NB4 (cell line): ENCODE results near the gene RPRD2.

Experiments used
- DNase-seq: peaks from one replicate; pipeline ENCODE4 v3.0.0; 2010; ENCODE audit warnings: low read depth
- H3K4me3 ChIP-seq: one replicate; pipeline ENCODE4 v1.5.1; 2011; ENCODE audit warnings: mild to moderate bottlenecking, low read depth, low read length, moderate library complexity
- CTCF ChIP-seq: IDR thresholded peaks from one replicate; pipeline ENCODE4 v1.5.1; 2012; ENCODE audit warnings: low read depth, low read length
- MAX ChIP-seq: IDR thresholded peaks from 2 replicates; pipeline ENCODE4 v1.6.1; 2011; ENCODE audit warnings: low read depth, low read length
- MYC ChIP-seq: IDR thresholded peaks from 2 replicates; pipeline ENCODE4 v1.6.1; 2011; ENCODE audit warnings: low read depth, low read length
- POLR2A ChIP-seq: IDR thresholded peaks from 2 replicates; pipeline ENCODE4 v1.6.1; 2011; ENCODE audit warnings: mild to moderate bottlenecking; ENCODE audit not compliant: insufficient read length; ENCODE audit errors: extremely low read depth

The RPRD2 gene

GRCh38 chr1:150366416-150367296 is 2.7 kb downstream of the RPRD2 start:
- TF ChIP-seq MAX (no peak), CTCF (no peak), MYC (no peak), POLR2A (no peak)
- peak overlapping the region; percentile 98 for H3K4me3 ChIP-seq
- peak; percentile 44 for DNase-seq

- H3K4me3 ChIP-seq = no peak overlapping the region
- TF ChIP-seq POLR2A (no peak), MYC (no peak), CTCF (no peak), MAX (no peak)
- no peak for DNase-seq
Observed at GRCh38 chr1:150371110-150371509, 7.2 kb downstream of the RPRD2 start.

- DNase-seq = no peak
- H3K4me3 ChIP-seq = no peak overlapping the region
- TF ChIP-seq POLR2A = no peak
- TF ChIP-seq MYC = no peak
- TF ChIP-seq CTCF = no peak
- no peak for TF ChIP-seq MAX
Observed at GRCh38 chr1:150372580-150372979, 8.6 kb downstream of the RPRD2 start.

- no peak overlapping the region for H3K4me3 ChIP-seq
- no peak for TF ChIP-seq POLR2A
- no peak for DNase-seq
Observed at GRCh38 chr1:150376110-150376509, 12.2 kb downstream of the RPRD2 start.

GRCh38 chr1:150383631-150384324 is 19.8 kb downstream of the RPRD2 start:
- DNase-seq = no peak
- no peak for TF ChIP-seq MYC
- no peak for TF ChIP-seq CTCF
- no peak for TF ChIP-seq MAX
- TF ChIP-seq POLR2A = no peak
- H3K4me3 ChIP-seq = no peak overlapping the region

- DNase-seq = no peak
- no peak overlapping the region for H3K4me3 ChIP-seq
- no peak for TF ChIP-seq MYC
- no peak for TF ChIP-seq CTCF
- TF ChIP-seq MAX = no peak
- TF ChIP-seq POLR2A = no peak
Observed at GRCh38 chr1:150385537-150386445, 21.8 kb downstream of the RPRD2 start.
